HG03175 (cell line): ENCODE results near the gene SLC38A2.

Experiments
- ATAC-seq: cut with Tn5 transposase; IDR thresholded peaks from one replicate; pipeline ENCODE4 v1.9.1; 2021; ENCODE audit warnings: mild to moderate bottlenecking, moderate library complexity; ENCODE audit not compliant: unreplicated experiment

The SLC38A2 gene

DNA sequence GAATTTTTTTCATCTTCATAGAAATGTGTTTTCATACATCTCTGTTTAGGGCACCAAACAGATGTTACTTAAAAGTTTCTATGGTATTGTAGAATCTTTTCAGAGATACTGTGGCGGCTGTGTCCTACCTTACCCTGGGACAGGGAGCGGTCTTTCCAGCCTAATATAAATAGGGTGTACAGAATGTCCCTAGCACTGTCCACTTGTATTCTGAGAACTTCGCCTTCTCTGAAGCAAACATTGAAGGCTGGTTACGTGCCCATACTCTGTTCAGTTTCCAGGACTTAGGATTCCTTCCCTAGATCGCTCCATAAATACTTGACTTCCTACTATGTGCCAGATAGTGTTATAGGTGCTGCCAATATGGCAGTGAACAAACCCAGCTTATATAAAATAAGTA, 24.3 kb upstream of the SLC38A2 start:
- ATAC-seq, result no peak

DNA sequence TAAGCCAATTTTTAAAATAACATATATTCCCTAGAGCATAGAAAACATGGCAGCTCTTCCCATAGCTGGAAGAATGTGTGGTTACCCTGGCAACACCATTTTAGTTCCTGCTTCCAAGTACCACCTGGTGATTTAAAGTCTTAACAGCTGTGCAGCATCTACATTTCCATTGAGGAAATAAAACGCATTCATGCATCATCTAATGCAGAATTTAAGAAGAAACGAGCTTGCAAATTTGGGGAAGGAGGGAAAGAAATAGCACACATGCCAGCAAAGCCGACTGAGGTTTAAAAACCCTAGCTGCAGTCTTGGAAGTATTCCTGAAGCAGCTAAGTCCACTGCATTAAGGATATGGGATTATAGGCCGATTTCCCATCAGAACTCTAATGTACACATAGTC, 22.8 kb upstream of the SLC38A2 start:
- ATAC-seq, result no peak

DNA sequence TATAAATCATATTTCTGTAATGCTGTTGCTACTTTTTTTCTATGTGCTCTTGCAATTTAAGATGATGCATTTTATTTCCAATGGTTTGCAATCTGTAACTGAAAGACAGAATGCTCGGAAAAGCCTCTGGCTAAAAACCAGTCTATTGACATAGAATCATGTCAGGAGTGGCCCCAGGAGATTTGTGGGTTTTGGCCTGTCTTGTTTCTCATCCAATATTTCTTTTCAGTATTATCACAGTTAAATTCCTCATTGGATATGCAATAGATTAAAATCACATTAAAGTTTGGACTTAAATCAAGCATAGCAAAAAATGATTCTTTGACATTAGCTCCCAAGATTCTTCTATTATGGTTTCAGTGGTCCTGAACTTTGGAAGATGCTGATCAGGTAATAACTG, 19.1 kb upstream of the SLC38A2 start:
- ATAC-seq, result no peak

DNA sequence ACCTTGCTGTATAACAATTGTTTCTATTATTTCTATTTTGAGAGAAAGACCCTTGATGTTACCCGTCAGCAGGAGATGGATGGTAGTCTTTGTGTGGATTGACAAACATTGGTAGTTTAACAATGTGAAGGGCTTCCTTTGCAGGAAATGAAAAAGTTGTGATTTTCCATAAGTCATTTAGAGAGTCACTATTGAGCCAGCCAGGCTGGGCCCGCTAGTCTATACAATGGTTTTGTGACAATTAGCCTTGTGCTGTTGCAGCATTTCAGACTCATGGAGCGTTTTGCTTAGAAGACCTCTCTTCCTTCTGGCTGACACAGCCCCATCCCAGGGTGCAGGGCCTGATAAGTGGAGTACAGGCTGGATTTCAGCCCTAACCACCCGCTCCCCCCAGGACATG, 18.3 kb upstream of the SLC38A2 start:
- peak; percentile 21 for ATAC-seq

DNA sequence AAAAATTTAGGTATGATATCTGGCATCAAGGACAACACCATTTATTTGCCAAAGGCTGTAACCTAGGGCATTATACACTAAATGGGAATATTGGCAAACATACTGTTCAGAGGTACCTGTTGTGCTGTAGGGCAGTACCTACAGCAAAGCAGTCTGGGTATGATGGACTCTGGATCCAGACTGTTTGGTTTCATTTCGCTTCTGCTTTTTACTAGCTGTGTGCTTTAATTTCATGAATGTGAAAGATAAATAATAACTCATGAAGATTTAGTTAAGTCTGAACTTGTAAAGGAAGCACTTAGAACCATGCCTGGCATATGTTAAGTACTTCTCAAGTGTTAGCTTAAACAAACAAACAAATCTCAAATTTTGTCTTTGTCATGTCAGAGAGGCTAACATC, 17.7 kb upstream of the SLC38A2 start:
- ATAC-seq, result no peak

DNA sequence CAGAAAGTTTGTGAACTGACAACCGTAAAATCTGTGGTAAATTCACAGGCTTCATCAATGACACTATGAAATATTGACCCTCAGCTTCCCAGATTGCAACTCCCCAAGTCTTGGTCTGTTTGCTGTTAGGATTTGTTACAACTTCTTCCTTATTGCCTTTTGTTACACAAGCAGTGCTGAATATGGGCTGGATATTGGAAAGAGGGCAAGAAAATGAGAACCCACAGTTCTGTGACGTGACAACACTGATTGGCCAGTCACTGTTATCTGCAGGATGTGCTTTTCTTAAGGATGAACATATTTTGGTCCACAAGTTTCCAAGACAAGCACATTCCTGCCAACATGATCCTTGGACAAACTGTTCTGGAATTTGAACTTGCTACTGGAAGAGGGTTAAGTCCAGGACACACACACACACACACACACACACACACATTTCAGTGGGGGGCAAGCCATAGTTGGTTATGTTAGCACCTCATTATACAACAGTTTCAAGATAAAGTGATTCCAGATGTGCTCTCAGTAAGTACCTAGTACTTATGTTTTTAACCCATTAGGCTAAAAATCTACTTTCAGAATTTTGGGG, 16.6 kb upstream of the SLC38A2 start:
- no peak for ATAC-seq

DNA sequence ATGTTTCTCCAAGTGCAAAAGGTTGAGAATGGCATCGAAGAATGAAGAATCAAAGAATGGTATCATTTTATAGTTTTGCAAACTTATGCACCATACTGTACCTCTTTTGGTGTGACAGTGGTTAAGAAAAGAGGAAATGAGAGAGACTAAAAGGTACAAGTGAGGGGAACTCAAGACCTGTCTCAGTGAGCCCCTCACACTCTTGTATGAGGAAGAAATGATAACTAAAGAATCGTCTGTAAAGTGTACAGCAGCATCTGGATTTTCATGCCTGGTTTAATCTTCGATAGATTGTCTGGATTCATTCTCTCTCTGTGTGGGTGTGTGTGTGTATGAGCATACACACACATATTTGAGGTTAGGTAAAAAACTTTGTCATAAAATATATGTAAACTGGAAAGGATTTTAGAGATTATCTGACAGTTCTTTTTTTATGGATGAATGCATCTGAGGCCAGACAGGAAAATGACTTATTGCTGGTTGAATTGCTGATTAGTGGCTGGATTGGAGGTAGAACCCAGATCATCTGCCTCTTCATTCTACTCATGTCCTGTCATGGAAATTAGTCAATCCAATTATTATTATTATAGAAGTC, 16.0 kb upstream of the SLC38A2 start:
- ATAC-seq, result peak; percentile 70

DNA sequence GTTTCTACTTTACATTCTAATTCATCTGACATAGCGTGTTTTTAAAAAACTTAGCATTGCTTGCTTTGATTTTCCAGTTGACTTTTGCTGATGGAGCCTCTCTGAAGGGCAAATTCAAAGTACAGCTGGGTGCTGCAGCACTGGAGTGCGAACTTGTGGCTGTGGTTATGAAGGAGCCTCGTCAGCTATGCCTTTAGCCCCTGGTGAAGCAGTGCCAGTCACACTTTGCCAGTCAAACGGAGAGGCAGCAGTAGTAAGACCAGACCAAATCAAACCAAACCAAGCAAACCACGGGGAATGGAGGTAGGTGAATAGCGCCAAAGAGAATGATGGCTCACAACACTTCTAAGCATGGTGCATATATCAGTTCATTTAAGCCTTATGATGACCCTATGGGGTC, 15.1 kb upstream of the SLC38A2 start:
- ATAC-seq, result no peak

DNA sequence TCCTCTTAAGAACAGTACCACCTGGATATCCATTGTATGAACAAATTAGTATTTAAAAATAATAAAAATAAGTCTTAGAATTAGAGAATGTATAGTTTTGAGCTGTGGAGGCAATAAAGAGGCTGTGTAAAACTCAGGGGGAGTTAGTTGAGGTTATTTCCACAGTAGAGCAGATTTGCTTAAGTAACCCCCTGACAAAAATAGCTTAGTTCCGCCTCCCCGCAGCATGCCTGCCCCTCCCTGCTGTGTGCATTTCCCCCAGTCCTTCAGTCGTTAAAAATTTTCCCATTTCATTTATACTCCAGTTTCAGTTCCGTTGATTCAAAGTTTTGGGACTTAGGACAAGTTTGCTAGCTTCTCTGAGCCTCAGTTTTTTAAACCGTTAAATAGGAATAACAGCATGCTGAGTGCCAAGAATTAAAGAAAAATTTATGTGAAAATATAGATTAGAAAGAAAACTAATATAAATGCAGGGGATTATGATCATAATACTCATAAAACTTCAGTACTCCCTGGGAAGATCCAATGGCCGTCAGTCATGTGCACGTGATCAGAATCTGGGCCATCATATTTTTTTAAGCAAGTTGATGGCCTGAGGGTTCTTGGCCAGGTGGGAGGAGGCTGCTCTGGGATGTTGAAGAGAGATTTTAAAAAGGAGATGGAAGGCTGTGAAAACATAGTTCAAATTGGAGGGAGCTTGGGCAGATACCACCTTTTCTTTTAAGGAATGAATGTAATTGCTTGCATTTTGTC, 14.5 kb upstream of the SLC38A2 start:
- ATAC-seq, result no peak

DNA sequence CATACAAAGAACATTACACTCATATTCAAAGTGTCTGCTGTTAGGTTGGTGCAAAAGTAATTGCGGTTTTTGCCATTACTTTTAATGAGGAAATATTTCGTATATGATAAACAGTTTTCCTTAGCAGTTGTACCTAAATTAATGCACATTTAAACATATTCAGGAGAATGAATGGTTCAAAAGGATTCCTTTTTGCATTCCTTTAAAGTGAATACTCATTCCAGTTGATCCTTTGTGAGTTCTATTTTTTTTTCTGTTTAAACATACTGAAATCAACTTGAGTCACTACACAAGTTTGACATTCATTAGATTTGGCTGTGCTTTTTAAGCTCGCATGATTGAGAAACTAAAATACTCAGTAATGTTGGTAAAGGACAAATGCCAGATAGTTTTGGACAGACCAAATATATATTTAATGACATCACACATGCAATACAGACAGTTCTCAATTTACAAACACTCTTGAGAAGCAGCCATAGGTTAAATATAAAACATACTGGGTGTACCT, 13.8 kb upstream of the SLC38A2 start:
- ATAC-seq, result no peak

DNA sequence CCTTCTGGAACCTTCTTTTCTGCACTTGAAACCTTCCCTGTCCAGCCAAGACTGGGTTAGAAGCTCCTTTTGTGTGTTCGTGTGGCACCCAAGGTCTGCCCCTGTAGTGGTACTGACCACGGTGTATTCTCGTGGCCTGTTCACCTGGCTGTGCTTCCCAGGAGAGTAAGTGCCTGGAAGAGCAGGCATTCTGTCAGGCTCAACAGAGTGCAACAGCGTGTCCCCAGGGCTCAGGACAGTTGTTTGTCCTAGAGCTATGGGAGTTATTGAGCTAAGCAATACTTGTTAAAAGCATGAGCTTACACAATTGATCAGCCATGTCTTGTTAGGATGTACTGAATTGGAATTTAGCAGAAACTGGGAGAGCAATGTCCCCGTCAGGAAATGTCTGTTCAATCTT, 12.9 kb upstream of the SLC38A2 start:
- no peak for ATAC-seq

DNA sequence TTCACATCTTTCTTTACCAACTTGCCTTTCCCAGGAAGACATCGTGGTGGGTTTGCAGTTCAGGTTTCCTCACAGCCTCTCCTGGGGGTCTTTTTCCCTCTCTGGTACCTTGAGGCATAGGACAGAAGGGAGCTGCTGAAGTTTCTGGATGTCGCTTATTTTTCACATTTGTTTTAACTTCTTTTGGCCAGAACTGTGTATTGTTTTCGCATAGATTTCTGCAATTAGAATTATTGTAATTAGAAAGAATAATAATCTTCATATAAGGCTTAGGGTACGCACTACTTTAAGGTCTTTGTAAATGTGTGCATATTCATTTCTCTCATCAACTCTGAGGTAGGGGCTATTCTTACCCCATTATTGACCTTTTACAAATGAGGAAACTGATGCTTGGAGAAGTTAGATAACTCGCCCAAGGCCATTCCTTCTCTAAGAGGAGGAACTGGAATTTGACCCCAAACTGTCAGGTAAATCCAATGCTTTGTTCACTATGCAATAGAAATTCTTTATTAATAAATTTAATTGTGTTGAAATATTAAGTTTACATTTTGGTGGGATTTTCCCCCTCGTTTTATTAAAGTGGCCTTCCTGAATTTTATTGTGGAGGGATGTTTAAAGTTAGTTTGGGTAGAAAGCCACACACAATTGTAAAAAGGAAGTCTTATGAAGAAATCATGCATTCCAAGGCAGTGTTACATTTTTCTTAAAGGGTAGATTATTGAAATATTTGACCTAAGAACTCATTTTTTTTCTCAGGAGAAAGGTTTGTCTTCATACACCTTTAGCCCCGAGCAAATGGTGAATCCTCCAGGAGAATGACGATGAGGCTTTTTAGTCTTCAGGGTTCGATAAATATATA, 12.1 kb upstream of the SLC38A2 start:
- ATAC-seq, result no peak

DNA sequence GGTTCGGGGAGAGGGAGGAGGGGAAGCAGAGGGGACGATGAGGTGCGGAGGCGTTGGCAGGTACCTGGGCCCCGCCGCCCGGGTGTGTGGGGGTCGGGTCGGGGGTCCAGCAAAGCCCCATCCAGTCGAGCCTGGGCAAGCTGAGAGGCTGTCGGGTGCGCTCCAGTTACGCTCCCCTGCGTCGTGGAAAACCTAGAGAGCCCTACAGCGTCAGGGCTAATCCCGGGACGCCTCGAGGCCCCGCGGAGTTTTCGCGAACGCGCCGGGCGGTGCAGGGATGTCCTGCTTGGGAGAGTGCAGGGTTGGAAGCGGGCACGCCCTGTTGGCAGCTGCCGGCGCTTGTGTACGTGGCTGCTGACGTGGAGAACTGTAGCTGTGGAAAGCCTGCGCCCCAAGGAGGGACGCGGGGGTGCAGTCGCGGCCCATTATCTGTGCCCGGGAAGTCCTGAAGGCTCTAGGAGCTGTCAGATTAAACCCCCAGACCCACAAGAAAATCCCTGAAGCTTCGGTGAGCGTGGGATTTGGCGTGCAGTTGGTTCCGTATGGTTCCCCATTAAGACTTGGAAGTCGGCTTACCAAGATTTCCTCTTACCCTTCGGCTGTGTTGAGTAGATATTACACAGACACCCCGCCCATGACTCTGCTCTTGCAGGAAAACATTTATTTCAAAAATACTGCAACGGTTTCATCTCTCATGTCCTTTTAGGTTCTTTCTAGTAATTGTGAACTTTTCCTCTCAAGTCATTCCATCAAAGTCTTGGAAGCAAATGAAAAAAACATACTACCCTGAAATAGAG, 11.3 kb upstream of the SLC38A2 start:
- peak; percentile 49 for ATAC-seq

DNA sequence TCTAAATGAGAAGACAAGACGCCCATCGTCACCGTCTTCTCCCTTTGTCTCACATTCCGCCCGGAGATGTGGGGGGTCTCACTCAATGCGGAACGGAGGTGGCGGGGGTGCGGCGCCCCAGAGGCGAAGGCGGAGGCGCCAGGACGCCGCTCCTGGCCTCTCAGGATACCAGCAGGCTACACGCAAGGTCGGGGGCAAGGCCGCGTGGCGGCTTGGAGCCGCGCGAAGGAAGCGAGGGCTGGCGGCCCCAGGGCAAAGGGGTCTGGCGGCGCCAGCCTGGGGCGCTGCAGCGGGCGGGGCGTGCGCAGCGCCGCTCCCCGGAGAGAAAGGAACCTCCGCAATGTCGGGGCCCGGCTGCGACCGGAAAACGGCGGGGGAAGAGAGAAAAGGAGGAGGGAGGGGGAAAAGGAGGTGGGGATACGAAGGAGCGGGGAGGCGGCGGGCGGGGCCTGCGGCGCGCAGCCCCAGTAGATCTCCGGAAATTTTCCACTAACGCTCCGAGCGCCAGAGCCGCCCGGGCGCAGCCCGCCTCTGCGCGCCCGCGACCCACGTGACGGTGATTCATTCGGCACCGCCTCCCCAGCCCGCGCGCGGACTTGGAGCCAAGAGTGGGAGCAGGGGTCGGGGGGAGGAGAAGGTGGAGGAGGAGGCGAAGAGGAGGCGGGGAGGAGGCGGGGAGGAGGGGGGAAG, 10.5 kb upstream of the SLC38A2 start:
- ATAC-seq, result peak; percentile 73

DNA sequence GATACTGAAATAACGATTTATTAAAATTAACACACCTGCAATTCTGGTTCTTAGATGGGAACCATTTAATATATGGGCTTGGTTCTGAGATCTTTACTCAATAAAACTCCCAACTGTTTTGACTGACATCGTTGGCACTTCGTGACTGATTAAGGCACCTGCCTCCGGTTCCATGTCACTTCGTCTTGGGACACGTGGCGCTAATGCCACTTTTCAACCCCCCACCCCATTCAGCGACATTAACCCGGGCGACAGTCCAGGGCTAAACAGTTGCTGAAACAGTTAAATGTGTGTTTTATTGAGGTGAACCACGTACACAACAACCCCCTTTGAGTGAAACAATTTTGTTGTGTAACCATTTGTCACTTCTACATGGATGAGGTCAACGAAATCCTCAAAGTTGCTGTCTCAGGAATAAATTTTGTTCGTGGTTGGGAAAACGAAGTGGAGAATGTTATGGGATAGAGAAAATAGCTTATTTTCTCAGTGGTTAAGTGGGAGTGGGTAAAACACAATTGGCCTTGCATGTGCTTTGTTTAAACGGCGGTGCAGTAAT, 9.9 kb upstream of the SLC38A2 start:
- no peak for ATAC-seq

DNA sequence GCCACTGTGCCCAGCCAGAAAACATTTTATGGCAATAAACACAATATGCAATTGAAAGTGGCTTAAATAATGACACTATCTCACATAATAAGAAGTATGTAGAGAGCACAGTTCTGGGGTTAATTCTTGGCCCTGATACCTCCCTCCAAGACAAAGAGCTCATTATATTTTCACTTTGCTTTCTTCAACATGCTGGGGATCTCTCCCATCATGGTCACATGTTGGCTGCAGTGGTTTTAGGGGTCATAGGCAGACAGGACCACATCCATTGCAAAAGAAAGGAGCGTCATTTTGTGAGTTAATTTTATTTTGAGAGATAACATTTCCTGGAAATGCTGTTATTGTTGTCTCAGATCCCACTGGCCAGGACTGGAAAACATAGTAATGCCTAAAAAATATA, 8.3 kb upstream of the SLC38A2 start:
- no peak for ATAC-seq

DNA sequence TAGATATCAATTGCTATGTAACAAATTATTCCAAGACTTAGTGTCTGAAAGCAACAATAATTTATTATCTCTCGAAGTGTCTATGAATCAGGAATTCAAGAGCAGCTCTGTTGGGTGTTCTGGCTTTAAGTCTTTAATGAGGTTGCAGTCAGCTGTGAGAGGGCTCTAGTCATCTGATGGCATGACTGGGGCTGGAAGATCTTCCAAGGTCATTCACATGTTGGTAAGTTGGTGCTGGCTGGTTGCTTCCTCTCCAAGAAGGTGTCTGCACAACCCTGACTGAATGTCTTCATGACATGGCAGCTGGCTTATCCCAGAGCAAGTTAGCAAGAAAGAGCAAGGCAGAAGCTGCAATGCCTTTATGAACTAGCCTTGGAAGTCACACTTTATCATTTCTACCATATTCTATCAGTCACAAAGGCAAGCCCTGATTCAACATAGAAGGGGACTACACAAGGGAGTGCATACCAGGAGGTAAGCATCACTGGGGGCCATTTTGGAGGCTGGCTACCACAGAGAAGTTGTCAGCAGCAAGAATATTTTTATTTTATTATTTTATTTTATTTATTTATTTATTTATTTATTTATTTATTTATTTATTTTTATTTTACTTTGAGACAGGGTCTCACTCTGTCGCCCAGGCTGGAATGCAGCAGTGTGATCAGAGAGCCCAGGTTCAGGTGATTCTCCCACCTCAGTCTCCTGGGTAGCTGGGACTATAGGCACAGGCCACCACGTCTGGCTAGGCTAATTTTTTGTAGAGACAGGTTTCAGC, 7.6 kb upstream of the SLC38A2 start:
- no peak for ATAC-seq

DNA sequence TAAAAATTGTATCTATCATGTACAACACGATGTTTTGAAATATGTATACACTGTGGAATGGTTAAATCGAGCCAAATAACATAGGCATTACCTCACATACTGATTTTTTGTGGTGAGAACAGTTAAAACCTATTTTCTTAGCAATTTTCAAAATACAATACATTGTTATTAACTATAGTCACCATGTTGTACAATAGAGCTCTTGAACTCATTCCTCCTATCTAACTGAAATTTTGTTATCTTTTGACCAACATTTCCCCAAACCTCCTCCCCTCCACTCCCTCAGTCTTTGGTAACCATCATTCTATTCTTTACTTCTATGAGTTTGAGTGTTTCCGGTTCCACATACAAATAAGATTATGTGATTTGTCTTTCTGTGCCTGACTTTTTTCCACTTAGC, 6.8 kb upstream of the SLC38A2 start:
- no peak for ATAC-seq

DNA sequence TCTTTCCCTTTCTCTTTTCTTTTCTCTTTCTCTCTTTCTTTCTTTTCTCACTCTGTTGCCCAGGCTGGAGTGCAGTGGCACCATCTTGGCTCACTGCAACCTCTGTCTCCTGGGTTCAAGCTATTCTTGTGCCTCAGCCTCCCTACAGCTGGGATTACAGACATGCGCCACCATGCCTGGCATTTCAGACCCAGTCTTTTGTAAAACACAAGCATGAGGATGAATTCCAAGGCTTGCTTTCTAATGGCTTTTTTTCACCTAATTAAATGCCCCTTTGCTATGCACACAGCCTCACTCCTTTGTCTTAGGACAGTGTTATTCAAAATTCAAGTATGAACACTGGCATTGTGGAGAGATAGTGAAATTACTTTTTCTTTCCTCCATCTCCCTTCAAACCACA, 6.0 kb upstream of the SLC38A2 start:
- ATAC-seq, result no peak
